Liver (tissue), 3 donors: ENCODE measurements around the gene GFPT2.

Experiments used
- CTCF ChIP-seq: fragments of 150-350 bp; IDR thresholded peaks from 2 replicates; pipeline ENCODE4 v1.5.1; 2017; ENCODE audit warnings: improper control_type of control experiment, low read depth, low read length; ENCODE audit not compliant: missing input control
- JUND ChIP-seq, 2 donors: IDR thresholded peaks; 2 replicates each; pipeline ENCODE4 v1.6.1; 2016; ENCODE audit warnings: antibody characterized with exemption in 2 of 2
- REST ChIP-seq: IDR thresholded peaks from 2 replicates; pipeline ENCODE4 v1.6.1; 2016; ENCODE audit warnings: antibody characterized with exemption, mild to moderate bottlenecking
- donor health status: healthy.
- donor health status: healthy.

- TF ChIP-seq CTCF: no peak
- no peak for TF ChIP-seq REST
- TF ChIP-seq JUND (IDR thresholded peaks at IDR 0.05): no peak
These were observed 9.1 kb downstream of the GFPT2 start for GRCh38 chr5:180343831-180344695.
